Muscle of back (tissue), 11 donors: ENCODE data around the gene EPHB4. TPM values are rescaled to one million over a fixed set of nuclear protein-coding genes. Genes with fewer than 3 reads are reported as not detected.
A peak's percentile ranks its signal among the peaks of the same experiment; 100 is the strongest.
"Not testable (repeated sequence)": the region's sequence is repeated elsewhere in the genome, so short reads cannot be mapped to it uniquely, and the experiment has no call there.

Experiments used
- DNase-seq, 3 donors: peaks; one replicate each; pipeline versions ENCODE4 v3.0.0 to v3.0.0-alpha.2; 2013
- polyA plus RNA-seq, 10 donors: library from polyadenylated mRNA; unstranded; fragments of 120-200 nt; gene quantifications; one replicate each; pipeline ENCODE4 v1.2.1, GENCODE V29; 2013; ENCODE audit not compliant: insufficient read length in 10 of 10

The EPHB4 gene
- polyA plus RNA-seq, 10 donors, result 38.5 to 78.6 (median 48.4) TPM

DNA sequence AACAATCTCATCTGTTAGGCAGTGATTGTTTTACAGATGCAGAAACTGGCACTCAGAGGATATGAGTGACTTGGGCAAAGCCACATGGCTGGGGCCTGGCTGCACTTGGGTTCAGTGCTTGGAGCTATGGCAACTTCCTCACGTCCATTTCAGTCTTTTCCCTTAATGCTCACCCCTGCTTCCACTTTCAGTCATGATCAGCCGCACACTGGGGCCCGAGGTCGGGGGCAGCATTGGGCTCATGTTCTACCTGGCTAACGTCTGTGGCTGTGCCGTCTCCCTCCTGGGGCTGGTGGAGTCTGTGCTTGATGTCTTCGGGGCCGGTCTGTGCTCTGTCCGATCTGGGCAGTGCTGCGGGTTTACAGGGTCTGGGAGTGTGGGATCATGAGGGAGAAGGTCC is 28.2 kb upstream of the EPHB4 start:
- no peak for DNase-seq

DNA sequence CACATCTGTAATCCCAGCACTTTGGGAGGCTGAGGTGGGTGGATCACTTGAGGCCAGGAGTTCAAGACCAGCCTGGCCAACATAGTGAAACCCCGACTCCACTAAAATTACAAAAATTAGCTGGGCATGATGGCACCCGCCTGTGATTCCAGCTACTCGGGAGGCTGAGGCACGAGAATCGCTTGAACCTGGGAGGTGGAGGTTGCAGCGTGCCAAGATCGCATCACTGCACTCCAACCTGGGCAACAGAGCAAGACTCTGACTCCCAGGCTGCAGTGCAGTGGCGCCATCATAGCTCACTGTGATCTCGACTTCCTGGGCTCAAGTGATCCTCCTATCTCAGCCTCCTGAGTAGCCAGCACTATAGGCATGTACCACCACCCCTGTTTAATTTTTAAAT is 27.6 kb upstream of the EPHB4 start:
- not testable (repeated sequence) for DNase-seq

DNA sequence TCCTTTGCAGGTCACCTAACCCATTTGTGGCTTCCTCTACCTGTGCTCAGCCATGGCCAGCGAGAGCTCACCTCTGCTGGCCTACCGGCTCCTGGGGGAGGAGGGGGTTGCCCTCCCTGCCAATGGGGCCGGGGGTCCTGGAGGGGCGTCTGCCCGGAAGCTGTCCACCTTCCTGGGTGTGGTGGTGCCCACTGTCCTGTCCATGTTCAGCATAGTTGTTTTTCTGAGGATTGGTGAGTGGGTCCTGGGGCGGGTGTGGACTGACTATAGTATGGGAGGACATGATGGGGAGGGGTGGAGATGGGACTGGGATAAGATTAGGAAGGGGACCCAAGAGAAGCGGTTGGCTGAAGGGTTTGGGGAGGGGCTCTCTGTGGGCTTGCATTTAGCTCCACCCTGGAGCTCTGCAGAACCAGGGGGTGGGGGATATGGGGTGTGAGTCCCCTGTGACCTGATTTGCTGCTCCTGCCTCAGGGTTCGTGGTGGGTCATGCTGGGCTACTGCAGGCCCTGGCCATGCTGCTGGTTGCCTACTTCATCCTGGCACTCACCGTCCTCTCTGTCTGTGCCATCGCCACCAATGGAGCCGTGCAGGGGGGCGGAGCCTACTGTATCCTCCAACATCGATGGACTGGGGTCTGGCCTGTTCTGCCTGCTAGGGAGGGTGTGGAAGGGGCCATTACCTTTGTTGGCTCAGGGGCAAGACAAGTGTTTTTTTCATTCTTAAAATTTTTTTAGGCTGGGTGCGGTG is 27.0 kb upstream of the EPHB4 start:
- DNase-seq, result no peak

DNA sequence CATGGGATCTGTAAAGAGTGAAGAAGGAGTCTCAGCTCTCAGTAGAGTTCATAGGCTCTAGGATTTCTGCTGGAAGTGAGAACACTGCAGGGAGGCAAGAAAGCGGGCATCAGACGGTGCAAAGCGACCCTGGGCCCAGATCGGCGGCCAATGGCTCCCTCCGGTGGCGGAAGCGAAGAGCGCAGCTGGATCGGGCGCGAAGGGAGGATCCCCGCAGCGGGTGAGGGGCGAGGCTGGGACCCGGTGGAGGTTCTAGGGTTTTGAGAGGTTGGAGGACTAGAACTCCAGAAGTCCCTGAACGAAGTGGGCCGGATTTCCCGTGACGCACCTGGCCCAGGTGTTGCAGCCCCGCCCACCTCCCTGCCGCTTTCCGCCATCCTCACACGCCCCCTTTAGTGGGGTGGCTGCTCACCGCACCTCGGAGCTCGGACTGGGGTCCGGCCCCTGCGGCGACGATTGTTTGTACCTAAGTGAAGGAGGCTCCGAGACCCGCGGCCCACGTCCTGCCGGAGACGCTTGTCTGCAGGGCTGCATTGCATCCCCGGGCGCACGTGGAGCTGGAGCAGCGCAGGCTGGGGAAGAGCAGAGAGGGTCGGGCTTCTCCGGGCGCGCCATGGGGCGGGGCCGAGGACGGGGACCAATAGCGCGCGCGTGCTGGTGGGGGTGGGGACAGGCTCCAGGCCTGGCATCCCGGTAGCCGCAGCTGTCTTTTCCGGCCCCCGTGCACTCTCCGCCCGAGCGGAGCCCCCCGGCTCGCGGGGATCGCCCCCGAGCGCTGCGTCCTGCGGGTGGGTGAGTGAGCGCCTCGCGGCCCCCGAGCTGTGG is 24.9 kb upstream of the EPHB4 start, which contains the start of gene SLC12A9:
Gene SLC12A9, plus strand, starts transcription at position 666 of the 825 bp plus-strand sequence. CDS start 1,485 bp downstream, outside the sequence.
- peak; percentile 88 to 97 (median 94) for DNase-seq

DNA sequence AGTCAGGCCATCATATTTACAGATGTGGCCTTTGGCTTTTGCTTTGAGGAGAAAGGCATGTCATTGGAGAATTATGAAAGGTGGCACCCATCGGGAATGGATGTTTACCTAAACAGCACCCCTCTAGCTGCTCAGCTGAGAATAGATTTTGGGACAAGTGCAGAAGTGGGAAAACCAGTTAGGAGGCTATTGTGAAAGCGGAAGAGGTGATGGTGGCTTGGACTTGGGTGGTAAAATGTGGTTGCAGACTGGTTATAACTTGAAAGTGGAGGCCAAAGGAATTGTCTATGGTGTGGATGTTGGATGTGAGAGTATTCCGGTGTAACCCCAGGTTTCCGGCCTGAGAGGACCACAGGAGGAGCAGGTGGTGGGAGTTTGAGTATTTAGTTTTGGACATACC is 20.0 kb upstream of the EPHB4 start:
- DNase-seq, result no peak

DNA sequence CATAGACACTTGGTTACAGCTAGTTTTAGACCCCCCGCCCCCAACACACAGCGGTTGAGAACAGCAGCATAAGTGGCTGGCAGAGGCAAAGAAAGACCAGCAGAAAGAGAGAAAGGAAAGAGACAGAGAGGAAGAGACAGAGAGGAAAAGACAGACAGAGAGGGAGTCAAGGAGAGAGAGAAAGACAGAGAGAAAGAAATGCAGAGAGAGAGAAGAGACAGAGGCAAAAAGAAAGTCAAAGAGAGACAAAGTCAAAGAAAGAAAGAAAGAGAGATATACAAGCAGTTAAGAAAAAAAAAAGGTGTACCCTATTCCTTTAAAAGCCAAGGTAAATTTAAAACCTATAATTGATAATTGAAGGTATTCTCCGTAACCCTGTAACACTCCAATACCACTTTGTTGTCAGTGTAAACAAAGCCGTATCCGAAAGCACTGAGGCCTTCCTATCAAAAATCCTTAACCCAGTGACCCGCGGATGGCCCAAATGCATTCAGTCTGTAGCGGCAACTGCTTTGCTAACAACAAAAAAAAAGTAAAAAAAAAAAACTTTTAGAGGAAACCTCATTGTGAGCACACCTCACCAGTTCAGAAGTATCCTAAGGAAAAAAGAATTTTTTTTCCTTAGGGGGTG is 13.3 kb upstream of the EPHB4 start:
- no peak for DNase-seq

DNA sequence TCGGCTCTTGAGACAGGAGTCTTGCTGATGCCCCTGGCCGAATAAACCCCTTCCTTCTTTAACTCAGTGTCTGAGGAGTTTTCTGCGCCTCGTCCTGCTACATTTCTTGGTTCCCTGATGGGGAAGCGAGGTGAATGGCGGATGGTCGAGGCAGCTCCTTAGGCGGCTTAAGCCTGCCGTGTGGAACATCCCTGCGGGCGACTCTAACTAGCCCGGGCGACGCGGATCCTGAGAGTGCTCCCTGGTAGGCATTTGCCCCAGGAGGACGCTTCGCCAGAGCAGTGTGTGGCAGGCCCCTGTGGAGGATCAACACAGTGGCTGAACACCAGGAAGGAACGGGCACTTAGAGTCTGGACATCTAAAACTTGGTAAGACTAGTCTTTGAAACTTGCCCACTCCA is 12.0 kb upstream of the EPHB4 start:
- DNase-seq, result no peak

DNA sequence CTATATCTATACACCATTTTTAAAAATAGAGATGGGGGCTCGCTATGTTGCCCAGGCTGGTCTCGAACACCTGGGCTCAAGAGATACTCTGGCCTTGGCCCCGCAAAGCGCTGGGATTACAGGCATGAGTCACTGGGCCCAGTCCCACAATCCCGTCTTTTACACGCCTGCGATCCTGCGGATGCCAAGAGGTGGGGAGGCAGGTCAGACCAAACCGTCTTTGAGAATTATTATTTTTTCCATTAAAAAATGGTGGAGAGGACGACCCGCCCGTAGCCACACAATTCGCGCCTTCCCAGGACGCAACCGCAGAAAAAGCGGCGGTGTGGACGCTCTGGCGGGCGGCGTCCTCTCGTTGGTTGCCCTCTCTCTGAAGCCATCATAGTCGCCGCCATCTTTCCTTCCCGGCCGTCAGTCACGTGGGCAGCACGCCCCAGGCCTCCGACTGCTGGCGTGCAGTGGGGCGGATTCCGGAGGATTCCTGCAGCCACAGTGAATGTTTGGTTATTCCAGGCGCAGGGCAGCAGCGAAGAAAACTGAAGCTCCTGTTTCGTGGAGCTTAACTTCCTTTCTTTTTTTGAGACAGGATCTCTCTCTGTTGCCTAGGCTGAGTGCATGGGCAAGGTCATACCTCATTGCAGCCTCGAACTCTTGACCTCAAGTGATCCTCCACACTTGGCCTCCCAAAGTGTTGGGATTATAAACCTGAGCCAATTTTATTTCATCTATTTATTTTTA is 9.9 kb upstream of the EPHB4 start:
- DNase-seq, result peak; percentile 91 to 97 (median 94)

DNA sequence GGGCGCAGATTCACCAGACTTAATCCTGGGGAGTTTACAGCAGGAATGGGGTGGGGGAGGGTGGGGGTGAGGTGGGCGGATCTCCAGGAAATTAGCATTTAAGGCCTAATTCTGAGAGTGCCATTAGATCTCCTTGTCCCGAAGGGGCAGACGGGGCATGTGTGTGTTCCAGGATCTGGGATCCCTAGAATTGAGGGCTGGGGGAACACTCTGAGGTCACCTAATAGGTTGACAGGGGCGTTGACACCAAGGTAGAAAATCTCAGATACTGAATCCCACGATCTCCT is 9.4 kb upstream of the EPHB4 start:
- DNase-seq, result no peak

DNA sequence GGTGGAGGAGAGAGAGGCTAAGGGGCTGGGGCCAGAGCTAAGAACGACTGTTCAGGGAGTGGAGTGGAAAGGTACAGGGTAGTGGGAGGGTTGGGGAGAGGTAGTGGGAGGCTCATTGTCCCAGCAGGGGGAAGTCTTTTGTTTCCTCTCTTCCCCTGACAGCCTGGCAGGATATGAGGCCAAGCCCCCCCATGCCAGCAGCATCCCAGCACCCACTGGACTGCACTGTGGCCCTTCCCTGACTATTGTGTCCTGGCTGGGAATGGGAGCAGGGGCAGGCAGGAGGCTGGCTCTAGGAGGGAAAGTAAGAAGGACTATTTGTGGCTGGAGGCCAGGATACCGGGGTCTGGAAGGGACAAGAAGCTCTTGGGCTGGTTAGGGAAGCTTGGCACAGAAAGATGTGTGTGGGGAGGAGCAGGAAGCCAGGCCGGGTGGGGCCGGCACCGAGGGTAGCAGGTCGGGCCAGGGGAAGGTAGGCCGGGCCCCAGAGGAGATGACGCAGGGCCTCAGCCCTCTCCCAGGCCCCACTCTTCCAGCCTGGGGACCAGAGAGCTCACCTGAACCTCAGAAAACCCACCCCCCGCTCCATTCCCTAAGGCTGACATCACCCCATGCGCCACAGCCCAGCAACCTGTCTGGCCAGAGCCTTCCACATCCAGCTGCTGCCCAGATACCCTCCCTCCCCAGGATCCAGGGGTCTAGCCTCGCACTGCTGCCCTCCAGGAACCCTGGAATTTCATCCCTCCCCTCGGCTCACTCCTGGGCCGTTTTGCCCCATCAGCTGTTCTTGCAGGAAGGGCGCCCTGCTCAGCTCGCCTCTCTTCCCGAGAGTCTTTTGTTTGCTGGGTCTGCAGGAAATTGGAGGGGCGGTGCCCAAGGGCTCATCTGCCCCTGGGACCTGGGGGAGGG is 8.8 kb upstream of the EPHB4 start:
- DNase-seq, result peak in 2 of 3 donors; percentile 22 to 65

DNA sequence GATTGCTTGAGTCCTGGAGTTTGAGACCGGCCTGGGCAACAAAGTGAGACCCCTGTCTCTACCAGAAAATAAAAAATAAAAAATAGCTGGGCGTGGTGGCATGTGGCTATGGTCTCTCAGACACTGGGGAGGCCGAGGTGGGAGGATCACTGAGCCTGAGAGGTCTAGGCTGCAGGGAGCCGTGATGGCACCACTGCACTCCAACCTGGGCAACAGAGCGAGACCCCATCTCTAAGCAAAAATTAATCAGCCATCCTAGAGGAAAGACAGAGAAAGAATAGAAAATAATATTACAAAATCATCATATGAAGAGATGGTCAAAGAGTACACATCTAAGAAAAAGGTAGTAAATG is 4.9 kb upstream of the EPHB4 start:
- no peak for DNase-seq

DNA sequence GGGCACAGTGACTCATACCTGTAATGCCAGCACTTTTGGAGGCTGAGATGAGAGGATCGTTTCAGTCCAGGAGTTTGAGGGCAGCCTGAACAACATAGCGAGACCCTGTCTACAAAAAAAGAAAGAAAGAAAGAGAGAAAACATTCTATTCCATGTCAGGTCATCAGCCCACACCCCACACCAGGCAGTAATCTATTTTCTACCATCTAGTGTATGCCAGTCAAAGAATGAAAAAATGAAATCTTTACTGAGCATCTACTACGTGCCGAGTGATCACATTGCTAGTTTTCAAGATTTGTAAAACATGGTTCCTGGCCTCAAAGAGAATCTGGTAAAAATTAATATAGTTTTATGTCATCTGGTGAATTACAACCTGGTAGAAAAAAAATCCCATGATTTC is 3.1 kb upstream of the EPHB4 start:
- DNase-seq, result no peak

DNA sequence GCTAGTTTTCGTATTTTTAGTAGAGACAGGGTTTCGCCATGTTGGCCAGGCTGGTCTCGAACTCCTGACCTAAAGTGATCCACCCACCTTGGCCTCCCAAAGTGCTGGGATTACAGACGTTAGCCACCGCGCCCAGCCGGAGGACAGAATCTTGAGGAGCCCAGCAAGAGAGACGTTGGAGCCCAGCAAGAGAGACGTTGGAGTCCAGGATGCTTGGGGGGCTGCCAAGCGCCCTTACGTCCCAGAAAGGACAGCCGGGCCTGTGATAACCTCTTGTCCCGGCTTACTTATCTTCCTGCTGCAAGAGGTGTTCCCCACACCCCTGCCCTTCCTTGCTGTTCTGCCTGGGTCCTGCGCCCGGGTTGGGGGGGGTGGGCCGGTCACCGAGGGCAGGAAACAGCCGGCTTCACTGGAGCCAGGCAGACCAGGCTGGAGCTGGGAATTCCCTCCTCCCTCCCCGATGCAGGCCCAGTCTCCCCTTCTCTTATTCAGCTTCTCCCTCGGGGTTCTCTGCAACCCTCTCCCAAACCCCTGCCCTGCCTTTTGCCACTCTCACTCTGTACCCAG is 1.9 kb upstream of the EPHB4 start:
- peak in 2 of 3 donors; percentile 34 to 65 for DNase-seq

DNA sequence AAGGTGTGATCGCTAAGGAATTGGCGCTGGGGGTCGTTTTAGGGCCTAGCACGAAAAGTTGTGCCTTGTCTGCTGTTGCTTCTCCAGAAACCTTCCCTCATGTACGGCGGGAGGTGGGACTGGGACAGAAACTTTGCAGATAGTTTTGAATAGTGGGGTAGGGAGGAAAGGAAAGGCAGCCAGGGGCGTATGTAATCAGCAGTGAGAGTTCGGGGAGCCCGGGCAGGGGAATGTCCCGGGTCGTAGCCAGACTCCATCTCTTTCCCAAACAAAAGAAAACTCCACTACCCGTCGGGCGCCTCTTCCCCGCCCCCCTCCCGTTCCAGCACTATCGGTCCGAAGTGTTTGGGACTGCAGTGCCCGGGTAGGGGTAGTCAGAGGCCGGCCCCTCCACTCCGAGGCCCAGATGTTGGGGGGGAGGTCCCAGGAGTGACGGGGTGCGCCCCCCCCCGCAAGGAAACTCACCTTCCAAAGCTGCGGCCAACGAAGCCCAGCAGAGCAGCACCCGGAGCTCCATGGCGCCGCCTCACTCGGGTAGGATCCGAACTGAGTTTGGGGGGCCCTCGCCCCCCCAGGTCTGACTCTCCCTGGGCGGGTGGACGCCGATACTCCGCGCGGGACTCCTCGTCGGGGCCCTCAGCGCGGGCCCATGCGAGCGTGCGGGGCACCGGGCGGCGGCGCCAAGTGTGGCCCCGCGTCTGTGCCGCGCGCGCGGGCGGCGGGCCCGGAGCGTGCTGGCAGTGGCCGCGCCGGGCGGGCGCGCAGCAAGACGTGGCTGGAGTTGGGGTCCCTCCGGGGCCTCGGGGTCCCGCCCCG is 601 bp downstream of the EPHB4 start:
- peak in 2 of 3 donors; percentile 24 to 74 for DNase-seq

DNA sequence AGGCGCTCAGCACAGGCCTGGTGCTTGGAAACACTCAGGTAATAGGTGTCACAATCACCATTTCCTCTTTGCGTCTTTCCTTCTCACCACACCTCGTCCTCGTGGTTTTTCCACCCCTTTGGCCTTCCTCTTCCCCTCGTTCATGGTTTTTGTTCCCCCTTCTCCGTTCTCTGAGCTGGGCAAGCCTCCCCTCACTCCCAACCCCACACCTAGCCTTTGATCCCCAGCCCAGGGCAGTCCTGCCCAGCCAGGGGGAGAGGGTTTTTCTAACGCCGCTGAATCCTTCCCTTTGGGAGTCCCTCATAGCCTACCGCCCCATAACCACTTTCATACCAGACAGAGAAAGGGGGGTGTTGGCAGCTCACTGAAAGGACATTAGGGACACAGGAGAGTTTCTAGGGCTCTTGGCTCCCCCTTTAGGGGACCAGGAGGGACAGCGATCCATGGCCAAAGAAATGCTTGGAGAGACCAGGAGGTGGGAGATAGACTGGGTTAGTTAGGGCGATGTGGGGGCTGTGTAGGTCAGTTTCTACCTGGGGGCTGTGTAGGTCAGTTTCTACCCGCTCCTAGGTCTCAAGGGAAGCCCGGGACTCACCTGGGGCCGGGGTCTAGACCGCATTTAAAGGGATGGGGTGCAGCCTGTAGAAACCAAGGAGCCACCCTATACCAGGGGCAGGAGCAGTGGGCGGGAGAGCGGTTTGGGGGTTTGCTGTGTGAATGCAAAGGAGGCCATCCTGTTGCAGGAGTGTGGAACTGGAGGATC is 1.4 kb downstream of the EPHB4 start:
- peak in 1 of 3 donors; percentile 64 for DNase-seq

DNA sequence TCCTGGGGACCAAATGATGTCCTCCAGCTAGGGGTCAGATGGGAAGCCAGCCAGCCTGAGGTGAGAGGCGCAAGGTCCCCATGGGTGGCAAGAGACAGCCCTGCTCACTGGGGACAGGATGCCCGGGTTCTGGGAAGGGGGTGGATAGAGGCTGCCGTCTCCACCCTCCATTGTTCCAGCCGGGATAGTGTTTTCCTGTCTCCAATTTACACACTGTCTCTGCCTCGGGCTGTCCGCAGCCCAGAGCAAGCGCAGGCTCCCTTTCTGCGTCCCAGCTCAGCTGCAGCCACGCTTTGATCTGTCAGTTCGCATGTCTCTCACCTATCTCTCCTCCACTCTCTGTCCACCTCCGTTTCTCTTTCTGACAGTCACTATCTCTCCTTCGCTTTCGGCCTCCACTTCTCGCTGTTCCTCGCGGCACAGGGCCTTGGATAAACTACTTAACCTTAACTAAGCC is 2.1 kb downstream of the EPHB4 start:
- DNase-seq, result peak in 1 of 3 donors; percentile 64

DNA sequence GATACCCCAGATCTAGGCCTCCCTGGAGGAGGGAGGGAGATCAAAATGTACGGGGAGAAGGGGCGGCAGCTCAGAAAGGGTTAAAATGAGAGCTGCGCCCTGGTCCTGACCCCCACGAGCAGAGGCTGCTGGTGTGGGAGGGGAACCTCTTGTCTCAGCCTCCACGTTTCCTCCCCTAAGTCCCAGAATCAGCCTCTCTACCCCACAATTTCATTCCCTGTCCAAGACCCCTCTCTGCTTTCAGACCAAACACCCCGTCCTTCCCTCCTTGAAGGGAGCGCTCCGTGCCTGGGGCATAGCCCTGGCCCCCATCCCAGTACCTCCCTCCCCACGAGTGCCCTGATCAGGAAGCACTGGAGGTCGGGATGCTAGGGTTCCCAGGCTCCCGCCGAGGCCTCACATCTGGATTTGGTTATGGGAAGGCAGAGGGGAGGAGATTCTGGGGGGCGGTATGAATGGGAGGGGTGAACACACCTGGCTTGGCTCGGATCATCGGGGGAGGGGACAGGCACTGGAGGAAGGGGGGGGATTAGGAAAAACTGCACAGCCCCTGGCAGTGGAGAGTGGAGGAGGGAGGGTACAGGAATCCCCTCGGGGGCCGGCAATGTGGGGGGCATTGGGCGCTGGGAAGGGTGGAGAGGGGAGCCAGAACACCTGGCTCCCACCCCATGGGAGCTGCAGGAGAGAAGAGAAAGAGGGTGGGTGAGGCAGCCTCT is 2.7 kb downstream of the EPHB4 start:
- DNase-seq, result peak in 1 of 3 donors; percentile 25

DNA sequence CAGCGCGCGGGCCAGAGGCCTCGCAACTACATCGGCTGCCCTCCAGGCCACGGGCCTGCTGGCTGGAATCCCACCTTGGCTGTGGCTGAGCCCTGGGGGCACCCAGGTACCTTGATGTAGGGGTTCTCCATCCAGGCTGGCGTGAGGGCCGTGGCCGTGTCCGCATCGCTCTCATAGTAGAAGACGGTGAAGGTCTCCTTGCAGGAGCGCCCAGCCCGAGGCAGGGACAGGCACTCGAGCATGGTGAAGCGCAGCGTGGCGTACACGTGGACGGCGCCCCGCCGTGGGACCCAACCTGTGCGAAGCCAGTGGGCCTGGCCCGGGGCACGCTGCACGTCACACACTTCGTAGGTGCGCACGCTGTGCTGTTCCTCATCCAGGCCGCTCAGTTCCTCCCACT is 3.8 kb downstream of the EPHB4 start:
- DNase-seq, result no peak
